Retinal pigment epithelial cell (primary cell): ENCODE measurements around the gene BTBD16.

Experiments
- DNase-seq: peaks from one replicate; pipeline ENCODE4 v3.0.0-alpha.2; 2010; ENCODE audit warnings: low read depth
- H3K4me3 ChIP-seq: 2 replicates; pipeline ENCODE4 v1.5.1; 2011; ENCODE audit warnings: mild to moderate bottlenecking, low read length, control low read depth, moderate library complexity
- TF ChIP-seq, protein P1 (sequence below): conservative IDR thresholded peaks from 2 replicates; pipeline ENCODE4 v1.5.1; 2011; ENCODE audit warnings: low read depth, low read length, control low read depth, inconsistent platforms

The BTBD16 gene

DNA sequence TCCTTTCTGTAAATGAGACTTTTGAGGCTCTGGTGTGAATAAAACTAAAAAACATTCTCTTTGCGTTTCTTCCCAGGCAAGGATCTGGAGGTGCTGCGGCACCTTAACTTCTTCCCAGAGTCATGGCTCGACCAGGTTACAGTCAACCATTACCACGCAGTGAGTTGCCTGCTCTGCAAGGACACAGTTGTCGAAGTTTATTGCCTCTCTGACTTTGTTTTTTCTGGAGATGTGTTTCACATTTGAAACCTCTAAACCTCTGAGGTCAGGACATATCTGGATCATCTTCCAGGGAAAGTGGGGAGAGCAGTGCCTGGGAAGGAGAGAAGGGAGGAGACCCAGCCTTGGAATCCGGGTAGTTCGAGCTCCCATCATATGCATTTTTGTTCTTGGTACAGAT is 60.0 kb downstream of the BTBD16 start:
- DNase-seq, result no peak
- TF ChIP-seq, protein P1, sequence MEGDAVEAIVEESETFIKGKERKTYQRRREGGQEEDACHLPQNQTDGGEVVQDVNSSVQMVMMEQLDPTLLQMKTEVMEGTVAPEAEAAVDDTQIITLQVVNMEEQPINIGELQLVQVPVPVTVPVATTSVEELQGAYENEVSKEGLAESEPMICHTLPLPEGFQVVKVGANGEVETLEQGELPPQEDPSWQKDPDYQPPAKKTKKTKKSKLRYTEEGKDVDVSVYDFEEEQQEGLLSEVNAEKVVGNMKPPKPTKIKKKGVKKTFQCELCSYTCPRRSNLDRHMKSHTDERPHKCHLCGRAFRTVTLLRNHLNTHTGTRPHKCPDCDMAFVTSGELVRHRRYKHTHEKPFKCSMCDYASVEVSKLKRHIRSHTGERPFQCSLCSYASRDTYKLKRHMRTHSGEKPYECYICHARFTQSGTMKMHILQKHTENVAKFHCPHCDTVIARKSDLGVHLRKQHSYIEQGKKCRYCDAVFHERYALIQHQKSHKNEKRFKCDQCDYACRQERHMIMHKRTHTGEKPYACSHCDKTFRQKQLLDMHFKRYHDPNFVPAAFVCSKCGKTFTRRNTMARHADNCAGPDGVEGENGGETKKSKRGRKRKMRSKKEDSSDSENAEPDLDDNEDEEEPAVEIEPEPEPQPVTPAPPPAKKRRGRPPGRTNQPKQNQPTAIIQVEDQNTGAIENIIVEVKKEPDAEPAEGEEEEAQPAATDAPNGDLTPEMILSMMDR, result no peak
- H3K4me3 ChIP-seq, result no peak overlapping the region

DNA sequence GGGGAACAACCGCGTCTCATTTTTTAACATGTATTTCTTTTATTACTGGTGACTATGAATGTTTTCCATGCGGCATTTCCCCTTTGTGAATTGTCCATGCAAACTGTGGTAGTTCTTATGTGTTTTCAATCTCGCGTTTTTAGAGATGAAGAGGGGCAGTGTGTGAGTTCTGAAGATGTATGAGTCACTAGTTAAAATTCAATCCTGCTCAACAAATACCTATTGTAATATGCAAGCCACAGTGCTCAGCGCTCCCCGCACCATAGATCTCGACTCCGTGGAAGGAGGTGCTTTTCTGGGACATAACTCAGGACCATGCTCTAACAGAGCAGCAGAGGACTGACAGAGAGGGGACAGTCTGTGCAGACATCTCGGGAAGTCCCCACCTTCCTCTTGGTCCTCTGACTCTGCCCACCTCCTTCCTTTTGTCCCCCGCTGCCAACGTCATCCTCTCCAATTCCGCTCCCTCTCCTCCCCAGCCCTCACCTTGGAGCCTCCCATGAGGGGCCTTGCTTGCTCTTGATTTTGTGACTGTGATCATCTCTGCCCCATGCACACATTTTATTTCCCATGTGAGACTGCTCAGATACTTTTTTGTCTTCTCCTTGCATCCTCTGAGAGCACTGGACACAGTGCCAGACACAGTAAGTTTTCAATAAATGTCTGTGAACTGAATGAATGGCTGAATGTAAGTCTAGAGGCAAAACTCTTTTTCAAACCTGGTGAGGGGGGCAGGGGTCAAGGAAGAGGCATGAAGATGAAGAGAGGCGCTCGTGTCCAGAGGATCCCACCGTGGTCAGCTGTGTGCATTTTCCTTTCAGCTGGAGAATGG is 60.7 kb downstream of the BTBD16 start:
- TF ChIP-seq, protein P1, result no peak
- no peak overlapping the region for H3K4me3 ChIP-seq
- DNase-seq, result no peak

DNA sequence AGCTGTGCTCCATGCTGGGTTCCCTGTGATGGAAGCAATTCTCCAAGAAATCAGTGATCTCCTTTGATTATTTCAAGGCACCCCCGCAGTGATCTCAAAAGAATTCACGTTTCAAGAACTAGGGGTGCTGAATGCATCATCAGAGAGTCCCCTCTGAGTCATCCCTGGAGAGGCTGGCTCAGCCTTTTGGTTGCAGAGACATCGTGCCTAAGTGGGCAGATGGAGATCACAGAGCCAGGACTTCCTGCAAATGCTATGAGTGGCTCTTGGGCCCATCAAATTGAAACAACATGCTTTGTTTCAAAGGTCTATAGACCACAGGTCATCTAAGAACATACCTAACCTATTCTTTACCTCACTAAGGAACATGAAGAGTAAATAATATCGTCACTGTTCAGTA is 61.9 kb downstream of the BTBD16 start:
- H3K4me3 ChIP-seq, result no peak overlapping the region
- TF ChIP-seq, protein P1, result no peak
- no peak for DNase-seq

DNA sequence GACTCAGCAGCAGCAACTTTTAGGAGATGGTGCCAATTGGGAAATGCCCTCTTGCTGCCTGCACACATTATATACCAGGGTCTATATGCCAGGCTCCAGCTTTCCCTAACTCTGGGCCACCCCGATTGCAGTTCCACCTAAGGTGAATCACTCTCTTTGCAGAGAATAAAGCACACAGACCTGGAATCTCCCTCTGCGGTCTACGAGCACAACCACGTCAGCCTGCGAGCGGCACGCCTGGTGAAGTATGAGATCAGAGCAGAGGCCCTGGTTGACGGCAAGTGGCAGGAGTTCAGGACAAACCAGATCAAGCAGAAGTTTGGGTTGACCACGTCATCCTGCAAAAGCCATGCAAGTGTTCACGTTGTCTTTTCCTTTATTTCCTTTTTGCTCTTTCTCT is 65.2 kb downstream of the BTBD16 start:
- no peak overlapping the region for H3K4me3 ChIP-seq
- TF ChIP-seq, protein P1, result no peak
- no peak for DNase-seq

DNA sequence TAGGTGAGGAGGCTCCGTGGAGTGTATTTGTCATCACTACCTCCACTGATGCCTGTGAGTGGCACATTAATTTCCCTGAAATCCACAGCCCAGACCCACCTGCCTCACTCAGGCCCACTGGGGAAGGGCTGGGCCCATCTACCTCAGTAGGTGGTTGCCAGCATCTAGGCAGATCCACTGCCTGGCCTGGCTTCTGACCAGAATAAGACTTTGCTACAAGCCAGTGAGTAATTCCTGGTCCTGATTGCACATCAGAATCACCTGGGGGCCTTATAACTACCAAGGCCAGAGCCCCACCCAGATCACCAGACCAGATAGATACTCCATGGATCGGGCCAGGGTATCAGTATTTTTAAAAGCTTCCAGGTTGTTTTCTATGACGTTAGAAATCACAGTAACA is 65.9 kb downstream of the BTBD16 start:
- H3K4me3 ChIP-seq, result no peak overlapping the region
- no peak for DNase-seq
- TF ChIP-seq, protein P1, result no peak

DNA sequence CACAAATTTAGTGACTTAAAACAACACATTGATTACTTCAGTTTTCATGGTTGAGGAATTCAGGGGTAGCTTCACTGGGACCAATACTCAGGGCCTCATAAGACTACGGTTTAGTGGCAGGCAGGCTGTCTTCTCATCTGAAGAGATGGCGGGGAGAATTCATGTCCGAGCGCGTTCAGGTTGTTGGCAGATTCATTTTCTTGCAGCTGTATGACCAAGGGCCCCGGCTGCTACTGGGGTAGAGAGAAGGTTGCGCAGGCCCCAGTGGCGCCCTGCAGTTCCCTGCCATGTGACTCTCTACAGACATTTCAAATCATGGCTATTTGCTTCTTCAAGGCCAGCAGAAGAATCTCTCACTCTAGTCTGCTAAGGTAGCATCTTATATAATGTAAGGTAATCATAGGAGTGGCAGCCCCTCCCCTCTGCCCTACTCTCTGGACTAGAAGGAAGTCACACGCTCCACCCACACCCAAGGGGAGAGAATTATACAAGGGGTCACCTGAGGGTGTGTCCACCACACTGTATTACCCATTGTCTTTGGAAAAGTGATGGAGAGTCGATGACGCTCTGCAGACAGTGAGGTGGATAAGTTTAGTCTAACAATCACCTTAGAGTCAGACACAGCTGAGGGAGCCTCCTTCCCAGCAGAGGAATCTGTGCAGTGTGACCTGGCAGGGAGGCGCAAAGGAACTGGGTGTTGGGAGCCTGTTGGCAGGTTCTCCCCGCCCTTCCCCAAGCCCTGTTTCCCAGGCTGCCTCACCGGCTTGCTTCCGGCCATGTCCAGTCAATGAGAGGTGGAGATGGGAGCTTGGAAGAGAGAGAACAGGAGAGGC is 67.7 kb downstream of the BTBD16 start:
- TF ChIP-seq, protein P1, result no peak
- no peak for DNase-seq
- no peak overlapping the region for H3K4me3 ChIP-seq
